ENCODE measurements around the gene PAFAH1B1. TPM values are rescaled to one million over a fixed set of nuclear protein-coding genes. Genes with fewer than 3 reads are reported as not detected.
A peak's percentile ranks its signal among the peaks of the same experiment; 100 is the strongest.

The PAFAH1B1 gene
- total and polyA plus RNA-seq, 2 experiments from 2014 or later = 69.9 to 71.7 TPM

DNA sequence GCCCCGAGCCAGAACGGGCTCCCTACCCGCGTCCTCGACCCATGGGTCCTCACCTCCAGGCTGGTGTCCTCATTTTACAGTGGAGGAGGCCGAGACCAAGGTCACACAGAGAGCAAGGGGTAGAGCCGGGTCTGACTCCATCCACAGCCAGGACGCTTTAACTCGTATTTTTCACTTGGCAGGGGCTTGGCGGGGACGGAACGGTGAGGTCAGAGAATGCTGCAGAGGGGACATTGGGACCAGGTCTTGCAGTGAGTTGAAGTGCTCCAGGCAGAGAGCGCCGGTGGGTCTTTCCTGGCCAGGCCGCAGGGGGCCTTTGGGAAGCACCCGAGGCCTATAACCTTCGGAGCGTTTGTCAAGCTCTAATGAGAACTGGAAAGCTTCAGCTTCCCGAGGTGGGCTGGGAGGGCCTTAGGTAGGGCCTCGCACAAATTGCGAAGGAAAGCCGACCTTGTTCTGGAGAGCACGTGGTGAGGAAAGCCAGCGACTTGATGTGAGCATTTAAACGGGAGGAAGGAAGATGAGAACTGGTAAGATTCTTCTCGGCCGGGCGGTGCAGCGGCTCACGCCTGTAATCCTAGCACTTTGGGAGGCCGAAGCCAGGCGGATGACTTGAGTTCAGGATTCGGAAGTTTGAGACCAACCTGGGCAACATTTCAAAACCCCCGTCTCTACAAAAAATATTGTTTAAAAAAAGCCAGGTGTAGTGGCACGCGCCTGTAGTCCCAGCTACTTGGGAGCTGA lies 119.0 kb downstream of the PAFAH1B1 start:
- Histone ChIP-seq H3K4me2 (peak overlapping the region; percentile 92), H4K20me1 (replicated peaks; ENCODE audit: insufficient read depth) (peaks cover 10% of the 10 kb centered on the region), H2AFZ (peak overlapping the region; percentile 96), H3K36me3 (ENCODE audit: insufficient read depth) (no peaks in the 10 kb centered on the region), H3K9me2 (ENCODE audit: insufficient read depth) (no peaks in the 10 kb centered on the region), H3F3A (replicated peaks; ENCODE audit: low read depth) (peaks cover 19% of the 10 kb centered on the region; the same call in 1 of the 2 replicates), H3K27me3 (ENCODE audit: insufficient read depth) (peaks cover 22% of the 10 kb centered on the region; the same call in 1 of the 2 replicates), H3K27ac (ENCODE audit: low read depth) (no peak overlapping the region), H3K4me1 (ENCODE audit: insufficient read depth) (peaks cover 32% of the 10 kb centered on the region), H3K79me2 (replicated peaks; ENCODE audit: insufficient read depth) (peaks cover 35% of the 10 kb centered on the region), H3K4me3 (peak overlapping the region; percentile 74)
- Mint-ChIP-seq H3K27ac (no peak overlapping the region), H3K36me3 (ENCODE audit: low read depth) (no peaks in the 10 kb centered on the region; the same call in 2 of the 3 replicates), H3K27me3 (ENCODE audit: insufficient read depth, low read depth, poor library complexity) (peaks cover 27% of the 10 kb centered on the region), H3K4me3 (peak overlapping the region; percentile 83), H3K4me1 (peaks cover 34% of the 10 kb centered on the region), H3K9me3 (no peaks in the 10 kb centered on the region)
- ATAC-seq = peak; percentile 7
- DNase-seq (ENCODE audit: low spot score) = peak; percentile 39
- TF ChIP-seq NANOG (IDR thresholded peaks at IDR 0.05; ENCODE audit: borderline replicate concordance) (no peak), EZH2 (IDR thresholded peaks at IDR 0.05; ENCODE audit: low read depth, unreplicated experiment) (no peak), JUNB (IDR thresholded peaks at IDR 0.05; ENCODE audit: unreplicated experiment) (no peak), STAT1 (IDR thresholded peaks at IDR 0.05; ENCODE audit: unreplicated experiment) (no peak), ZNF331 (CRISPR knock-in tag; IDR thresholded peaks at IDR 0.05; ENCODE audit: low read depth) (no peak), CREB1 (CRISPR knock-in tag; IDR thresholded peaks at IDR 0.05; ENCODE audit: low read depth) (no peak), POLR2AphosphoS5 (IDR thresholded peaks at IDR 0.05; ENCODE audit: low read depth) (no peak)
- TF ChIP-seq, protein P1, sequence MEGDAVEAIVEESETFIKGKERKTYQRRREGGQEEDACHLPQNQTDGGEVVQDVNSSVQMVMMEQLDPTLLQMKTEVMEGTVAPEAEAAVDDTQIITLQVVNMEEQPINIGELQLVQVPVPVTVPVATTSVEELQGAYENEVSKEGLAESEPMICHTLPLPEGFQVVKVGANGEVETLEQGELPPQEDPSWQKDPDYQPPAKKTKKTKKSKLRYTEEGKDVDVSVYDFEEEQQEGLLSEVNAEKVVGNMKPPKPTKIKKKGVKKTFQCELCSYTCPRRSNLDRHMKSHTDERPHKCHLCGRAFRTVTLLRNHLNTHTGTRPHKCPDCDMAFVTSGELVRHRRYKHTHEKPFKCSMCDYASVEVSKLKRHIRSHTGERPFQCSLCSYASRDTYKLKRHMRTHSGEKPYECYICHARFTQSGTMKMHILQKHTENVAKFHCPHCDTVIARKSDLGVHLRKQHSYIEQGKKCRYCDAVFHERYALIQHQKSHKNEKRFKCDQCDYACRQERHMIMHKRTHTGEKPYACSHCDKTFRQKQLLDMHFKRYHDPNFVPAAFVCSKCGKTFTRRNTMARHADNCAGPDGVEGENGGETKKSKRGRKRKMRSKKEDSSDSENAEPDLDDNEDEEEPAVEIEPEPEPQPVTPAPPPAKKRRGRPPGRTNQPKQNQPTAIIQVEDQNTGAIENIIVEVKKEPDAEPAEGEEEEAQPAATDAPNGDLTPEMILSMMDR (conservative IDR thresholded peaks at IDR 0.05; ENCODE audit: low read depth in 2 of 2) = no peak
- TF ChIP-seq, protein P2, sequence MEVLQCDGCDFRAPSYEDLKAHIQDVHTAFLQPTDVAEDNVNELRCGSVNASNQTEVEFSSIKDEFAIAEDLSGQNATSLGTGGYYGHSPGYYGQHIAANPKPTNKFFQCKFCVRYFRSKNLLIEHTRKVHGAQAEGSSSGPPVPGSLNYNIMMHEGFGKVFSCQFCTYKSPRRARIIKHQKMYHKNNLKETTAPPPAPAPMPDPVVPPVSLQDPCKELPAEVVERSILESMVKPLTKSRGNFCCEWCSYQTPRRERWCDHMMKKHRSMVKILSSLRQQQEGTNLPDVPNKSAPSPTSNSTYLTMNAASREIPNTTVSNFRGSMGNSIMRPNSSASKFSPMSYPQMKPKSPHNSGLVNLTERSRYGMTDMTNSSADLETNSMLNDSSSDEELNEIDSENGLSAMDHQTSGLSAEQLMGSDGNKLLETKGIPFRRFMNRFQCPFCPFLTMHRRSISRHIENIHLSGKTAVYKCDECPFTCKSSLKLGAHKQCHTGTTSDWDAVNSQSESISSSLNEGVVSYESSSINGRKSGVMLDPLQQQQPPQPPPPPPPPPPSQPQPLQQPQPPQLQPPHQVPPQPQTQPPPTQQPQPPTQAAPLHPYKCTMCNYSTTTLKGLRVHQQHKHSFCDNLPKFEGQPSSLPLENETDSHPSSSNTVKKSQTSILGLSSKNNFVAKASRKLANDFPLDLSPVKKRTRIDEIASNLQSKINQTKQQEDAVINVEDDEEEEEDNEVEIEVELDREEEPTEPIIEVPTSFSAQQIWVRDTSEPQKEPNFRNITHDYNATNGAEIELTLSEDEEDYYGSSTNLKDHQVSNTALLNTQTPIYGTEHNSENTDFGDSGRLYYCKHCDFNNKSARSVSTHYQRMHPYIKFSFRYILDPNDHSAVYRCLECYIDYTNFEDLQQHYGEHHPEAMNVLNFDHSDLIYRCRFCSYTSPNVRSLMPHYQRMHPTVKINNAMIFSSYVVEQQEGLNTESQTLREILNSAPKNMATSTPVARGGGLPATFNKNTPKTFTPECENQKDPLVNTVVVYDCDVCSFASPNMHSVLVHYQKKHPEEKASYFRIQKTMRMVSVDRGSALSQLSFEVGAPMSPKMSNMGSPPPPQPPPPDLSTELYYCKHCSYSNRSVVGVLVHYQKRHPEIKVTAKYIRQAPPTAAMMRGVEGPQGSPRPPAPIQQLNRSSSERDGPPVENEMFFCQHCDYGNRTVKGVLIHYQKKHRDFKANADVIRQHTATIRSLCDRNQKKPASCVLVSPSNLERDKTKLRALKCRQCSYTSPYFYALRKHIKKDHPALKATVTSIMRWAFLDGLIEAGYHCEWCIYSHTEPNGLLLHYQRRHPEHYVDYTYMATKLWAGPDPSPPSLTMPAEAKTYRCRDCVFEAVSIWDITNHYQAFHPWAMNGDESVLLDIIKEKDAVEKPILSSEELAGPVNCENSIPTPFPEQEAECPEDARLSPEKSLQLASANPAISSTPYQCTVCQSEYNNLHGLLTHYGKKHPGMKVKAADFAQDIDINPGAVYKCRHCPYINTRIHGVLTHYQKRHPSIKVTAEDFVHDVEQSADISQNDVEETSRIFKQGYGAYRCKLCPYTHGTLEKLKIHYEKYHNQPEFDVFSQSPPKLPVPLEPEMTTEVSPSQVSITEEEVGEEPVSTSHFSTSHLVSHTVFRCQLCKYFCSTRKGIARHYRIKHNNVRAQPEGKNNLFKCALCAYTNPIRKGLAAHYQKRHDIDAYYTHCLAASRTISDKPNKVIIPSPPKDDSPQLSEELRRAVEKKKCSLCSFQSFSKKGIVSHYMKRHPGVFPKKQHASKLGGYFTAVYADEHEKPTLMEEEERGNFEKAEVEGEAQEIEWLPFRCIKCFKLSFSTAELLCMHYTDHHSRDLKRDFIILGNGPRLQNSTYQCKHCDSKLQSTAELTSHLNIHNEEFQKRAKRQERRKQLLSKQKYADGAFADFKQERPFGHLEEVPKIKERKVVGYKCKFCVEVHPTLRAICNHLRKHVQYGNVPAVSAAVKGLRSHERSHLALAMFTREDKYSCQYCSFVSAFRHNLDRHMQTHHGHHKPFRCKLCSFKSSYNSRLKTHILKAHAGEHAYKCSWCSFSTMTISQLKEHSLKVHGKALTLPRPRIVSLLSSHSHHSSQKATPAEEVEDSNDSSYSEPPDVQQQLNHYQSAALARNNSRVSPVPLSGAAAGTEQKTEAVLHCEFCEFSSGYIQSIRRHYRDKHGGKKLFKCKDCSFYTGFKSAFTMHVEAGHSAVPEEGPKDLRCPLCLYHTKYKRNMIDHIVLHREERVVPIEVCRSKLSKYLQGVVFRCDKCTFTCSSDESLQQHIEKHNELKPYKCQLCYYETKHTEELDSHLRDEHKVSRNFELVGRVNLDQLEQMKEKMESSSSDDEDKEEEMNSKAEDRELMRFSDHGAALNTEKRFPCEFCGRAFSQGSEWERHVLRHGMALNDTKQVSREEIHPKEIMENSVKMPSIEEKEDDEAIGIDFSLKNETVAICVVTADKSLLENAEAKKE (CRISPR knock-in tag; IDR thresholded peaks at IDR 0.05) = no peak

Data from GM23338 (cell line).